ENCODE measurements around the gene TAF11.
A peak's percentile ranks its signal among the peaks of the same experiment; 100 is the strongest.
"Not testable (repeated sequence)": the region's sequence is repeated elsewhere in the genome, so short reads cannot be mapped to it uniquely, and the experiment has no call there.

TAF11 gene

DNA sequence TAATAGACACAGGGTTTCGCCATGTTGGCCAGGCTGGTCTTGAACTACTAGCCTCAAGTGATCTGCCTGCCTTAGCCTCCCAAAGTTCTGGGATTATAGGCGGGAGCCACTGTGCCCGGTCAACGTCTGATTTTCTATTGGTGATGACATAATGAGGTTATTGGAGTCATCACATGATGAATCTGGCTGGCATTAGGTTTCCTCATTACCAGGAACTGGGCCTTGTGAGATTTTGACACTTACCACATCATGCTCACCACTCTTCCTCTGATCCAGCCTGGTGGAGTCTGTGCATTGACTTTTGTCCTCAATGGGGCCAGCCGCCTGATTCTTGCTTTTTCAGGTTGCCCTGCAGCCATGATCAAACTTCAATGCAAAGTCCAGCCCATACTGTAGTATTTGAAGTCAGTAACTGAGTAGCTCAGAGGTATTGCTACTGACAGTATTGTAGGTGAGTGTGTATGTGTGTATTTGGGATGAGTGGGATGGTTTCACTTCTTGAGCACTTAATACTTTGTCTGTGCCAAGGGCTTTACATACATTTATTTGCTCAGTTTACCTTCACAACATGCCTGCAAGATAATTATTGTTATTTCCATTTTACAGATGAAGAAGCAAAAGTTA lies 17.3 kb upstream of the TAF11 start:
- no peak for DNase-seq (ENCODE audit: low spot score)

DNA sequence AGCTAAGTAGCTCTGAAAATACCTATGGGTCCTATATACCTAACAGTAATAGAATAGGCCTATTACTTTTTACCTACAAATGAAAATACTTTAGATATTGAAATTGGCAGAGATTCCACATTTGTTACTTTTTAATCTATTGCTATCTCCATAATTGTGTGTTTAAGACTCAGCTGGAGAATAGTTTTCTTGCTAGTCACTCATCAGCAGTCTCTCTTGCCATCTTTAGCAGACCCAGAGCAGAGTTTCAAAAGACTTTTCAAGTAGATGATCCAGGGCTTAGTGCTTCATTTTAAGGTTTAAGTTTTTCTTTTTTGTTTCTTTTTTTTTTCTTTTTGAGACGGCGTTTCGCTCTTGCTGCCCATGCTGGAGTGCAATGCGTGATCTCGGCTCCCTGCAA lies 14.1 kb upstream of the TAF11 start:
- DNase-seq (ENCODE audit: low spot score): no peak

- no peak for DNase-seq (ENCODE audit: low spot score)
These were observed 12.6 kb upstream of the TAF11 start for GRCh38 chr6:34900321-34901031.

- DNase-seq (ENCODE audit: low spot score): not testable (repeated sequence)
These were observed 11.9 kb upstream of the TAF11 start for GRCh38 chr6:34899748-34900147.

GRCh38 chr6:34897716-34898115 lies 9.9 kb upstream of the TAF11 start:
- DNase-seq (ENCODE audit: low spot score): no peak

GRCh38 chr6:34897130-34897529 lies 9.3 kb upstream of the TAF11 start:
- DNase-seq (ENCODE audit: low spot score): no peak

GRCh38 chr6:34894693-34895092 lies 6.9 kb upstream of the TAF11 start:
- DNase-seq (ENCODE audit: low spot score): no peak

DNA sequence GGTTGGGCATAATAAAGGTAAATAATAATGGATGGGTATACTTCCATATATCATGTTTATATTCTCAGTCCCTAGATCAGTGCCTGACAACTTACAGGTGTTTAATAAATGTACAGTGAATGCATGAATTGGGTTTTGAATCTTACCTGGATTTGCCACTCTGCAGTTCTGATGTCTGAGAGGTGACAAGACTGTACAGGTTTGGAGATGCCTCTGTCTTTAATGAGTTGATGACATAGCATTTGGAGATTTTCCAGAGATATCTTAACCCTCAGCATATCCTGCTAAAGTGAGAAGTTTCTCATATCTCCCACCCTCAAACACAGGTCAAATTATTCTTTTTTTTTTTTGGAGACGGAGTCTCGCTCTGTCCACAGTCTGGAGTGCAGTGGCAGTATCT lies 3.5 kb upstream of the TAF11 start:
- no peak for DNase-seq (ENCODE audit: low spot score)

GRCh38 chr6:34890533-34890925 lies 2.7 kb upstream of the TAF11 start:
- no peak for DNase-seq (ENCODE audit: low spot score)

GRCh38 chr6:34888874-34889555 lies 1.2 kb upstream of the TAF11 start, which contains the start of gene ANKS1A:
Gene ANKS1A (plus strand): TSS chr6:34889255. CDS start chr6:34889403, 148 bp downstream.
- DNase-seq (ENCODE audit: low spot score): peak; percentile 72

DNA sequence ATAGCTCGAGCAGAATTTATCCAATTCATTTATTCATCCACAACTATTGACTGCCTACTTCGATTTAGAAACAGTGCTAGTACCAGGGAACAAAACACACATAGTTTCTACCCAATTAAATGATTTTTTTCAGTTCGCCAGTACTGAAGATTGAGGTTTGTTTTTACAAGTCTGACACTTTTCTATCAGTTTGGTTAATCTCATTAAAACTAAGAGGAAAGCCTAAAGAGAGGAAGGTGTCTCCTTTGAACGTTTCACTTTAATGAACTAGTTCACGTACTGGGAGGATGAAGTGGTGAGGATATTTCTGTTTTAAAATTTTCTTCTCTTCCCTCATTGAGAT lies 643 bp upstream of the TAF11 start:
- no peak for DNase-seq (ENCODE audit: low spot score)

DNA sequence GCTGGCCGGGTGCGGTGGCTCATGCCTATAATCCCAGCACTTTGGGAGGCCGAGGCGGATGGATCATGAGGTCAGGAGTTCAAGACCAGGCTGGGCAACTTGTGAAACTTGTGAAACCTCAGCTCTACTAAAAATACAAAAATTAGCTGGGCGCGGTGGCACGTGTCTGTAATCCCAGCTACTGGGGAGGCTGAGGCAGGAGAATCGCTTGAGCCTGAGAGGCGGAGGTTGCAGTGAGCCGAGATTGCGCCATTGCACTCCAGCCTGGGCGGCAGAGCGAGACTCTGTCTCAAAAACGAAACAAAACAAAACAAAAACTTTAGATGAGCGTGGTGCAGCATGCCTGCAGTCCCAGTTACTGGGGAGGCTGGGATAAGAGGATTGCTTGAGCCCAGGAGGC lies 2.0 kb downstream of the TAF11 start:
- DNase-seq (ENCODE audit: low spot score): not testable (repeated sequence)

GRCh38 chr6:34884996-34885395 lies 2.8 kb downstream of the TAF11 start:
- DNase-seq (ENCODE audit: low spot score): no peak

- DNase-seq (ENCODE audit: low spot score): not testable (repeated sequence)
These were observed 3.8 kb downstream of the TAF11 start for GRCh38 chr6:34884073-34884472.

- DNase-seq (ENCODE audit: low spot score): no peak
These were observed 9.9 kb downstream of the TAF11 start for GRCh38 chr6:34877869-34878485.

DNA sequence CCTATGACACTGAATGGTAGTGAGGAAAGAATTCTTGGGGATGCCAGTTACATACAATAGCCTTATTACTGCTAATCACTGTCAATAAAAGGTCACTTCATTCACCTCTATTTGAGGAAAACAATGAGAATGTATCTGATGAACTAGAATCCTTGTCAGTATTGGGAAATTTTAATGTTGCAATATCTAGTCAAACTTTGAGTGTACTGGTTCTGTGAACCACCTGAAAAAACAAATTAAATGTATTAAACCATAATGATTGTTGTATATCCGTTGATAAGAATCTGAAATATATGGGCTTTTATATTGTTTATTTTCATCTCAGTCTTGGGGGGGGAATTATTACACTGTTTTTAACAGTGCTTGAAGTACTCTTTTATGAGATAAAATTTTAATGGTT lies 10.6 kb downstream of the TAF11 start:
- DNase-seq (ENCODE audit: low spot score): no peak

GRCh38 chr6:34876472-34876871 lies 11.4 kb downstream of the TAF11 start:
- DNase-seq (ENCODE audit: low spot score): no peak

DNA sequence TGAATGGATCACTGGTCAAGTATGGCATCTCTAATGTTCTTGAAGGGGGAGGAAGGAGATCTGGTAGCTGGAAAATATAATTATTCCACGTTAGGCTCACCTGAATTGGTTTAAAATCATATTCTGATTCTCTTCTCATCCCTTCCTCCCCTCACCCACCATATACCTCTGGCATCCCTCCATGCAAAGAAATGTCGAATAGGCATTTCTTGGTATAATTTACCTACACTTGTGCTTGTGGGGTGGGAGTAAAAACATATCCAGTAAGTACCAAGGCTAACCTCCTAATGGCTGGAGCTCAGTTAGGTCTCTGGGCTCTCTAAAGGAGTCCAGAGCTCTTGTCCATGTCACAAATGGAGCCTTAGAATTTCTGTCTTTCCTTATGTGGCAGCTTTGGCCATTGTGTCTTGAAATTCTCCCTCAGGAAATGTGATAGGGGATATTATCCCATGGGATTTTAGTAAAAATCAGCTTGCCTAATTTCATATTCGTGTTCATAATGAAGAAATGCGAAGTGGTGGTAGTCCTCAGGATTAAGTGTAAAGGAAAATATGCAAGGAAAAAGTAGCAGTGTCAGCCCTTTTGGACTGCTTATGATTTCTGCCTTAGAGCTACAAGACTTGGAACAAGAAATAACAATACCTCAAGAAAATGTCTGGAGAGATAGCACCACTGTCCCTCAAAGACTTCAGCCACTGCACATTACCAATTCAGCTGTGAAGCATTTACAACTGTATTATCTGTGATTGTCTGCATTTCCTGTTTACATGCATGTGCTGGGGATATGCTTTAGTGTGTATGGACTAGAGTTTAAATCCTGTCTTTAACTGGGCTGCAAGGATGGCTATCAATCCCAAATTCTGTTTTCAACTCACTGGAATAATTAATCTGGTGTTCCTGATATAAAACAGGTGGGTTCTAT lies 12.3 kb downstream of the TAF11 start:
- no peak for DNase-seq (ENCODE audit: low spot score)

GRCh38 chr6:34872332-34872731 lies 15.5 kb downstream of the TAF11 start:
- DNase-seq (ENCODE audit: low spot score): no peak

DNA sequence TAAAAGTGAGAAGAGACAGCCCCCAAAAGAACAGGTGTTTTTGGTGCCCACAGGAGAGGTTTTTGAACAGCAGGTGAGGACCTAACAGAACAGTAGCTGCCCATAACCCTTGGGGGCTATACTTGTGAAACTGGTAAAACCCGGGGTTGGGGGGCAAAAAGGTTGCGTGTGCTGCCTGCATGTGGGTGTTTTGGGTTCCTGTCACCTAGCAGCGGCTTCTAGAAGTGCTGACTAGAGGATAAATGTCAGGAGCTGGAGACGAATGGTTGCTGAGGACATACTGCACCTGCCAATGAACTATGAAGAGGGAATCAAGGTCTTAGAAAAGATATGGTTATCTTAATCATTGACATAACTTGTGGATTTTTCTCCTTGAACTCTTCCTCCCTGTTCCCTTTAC lies 16.0 kb downstream of the TAF11 start:
- DNase-seq (ENCODE audit: low spot score): no peak

DNA sequence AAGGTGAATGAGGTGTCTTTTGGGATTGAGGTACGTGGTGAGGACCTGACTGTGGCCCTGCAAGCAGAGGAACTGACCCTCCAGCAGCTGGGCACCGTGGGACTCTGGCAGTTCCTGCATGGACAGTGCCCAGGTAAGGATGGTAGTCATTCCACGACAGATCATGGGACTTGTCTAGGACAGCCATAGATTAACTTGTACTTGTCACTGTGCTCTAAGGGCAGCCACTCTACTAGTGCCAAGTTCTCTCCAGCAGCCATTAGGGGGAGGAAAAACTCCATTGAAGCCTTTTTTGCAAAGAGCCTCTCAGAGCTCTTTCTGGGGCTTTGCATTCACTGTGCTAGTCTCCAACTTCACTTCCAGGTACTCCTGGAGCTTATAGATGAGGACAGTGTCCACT lies 20.4 kb downstream of the TAF11 start:
- peak; percentile 13 for DNase-seq (ENCODE audit: low spot score)

- DNase-seq (ENCODE audit: low spot score): no peak
These were observed 21.3 kb downstream of the TAF11 start for GRCh38 chr6:34866509-34866908.

All from SW480 (cell line).